ES-I3 (cell line): ENCODE data around the gene EFCAB5.
"Not testable (repeated sequence)": the region's sequence is repeated elsewhere in the genome, so short reads cannot be mapped to it uniquely, and the experiment has no call there.

Experiments used
- H3K36me3 ChIP-seq: 2 replicates; pipeline ENCODE4 v1.6.1; 2013; ENCODE audit warnings: mild to moderate bottlenecking, low read length, control low read depth, moderate library complexity; ENCODE audit not compliant: insufficient read depth
- H3K4me1 ChIP-seq: 2 replicates; pipeline ENCODE4 v1.6.1; 2013; ENCODE audit warnings: mild to moderate bottlenecking, control low read depth, low read length; ENCODE audit not compliant: insufficient read depth
- H3K9ac ChIP-seq: 2 replicates; pipeline ENCODE4 v1.6.1; 2013; ENCODE audit warnings: low read depth, mild to moderate bottlenecking, low read length, moderate library complexity
- H3K9me3 ChIP-seq: 2 replicates; pipeline ENCODE4 v1.6.1; 2013; ENCODE audit warnings: mild to moderate bottlenecking, low read length, moderate library complexity; ENCODE audit not compliant: control insufficient read depth, insufficient read depth

EFCAB5 gene

DNA sequence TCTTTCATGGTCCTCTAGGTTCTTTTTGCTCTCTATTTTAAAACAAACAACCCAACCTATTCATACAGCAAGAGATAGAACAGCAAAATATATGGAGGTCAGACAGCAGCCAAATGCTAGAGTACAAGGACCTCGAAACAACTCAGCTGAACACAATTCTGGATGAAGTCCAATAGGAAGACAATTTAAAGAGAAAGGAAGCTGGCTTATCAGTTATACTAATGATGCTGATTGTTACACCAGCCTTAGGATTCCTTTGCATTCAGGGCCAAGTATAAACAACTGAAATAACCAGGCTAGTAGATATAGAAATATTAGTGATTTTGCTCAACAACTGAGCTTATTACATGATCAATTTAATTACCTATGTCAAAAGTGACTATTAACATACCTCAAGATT is 13.9 kb upstream of the EFCAB5 start:
- no peaks in the 10 kb centered on the region for H3K36me3 ChIP-seq
- peaks cover 3% of the 10 kb centered on the region; the same call in 1 of the 2 replicates for H3K4me1 ChIP-seq
- no peaks in the 10 kb centered on the region for H3K9me3 ChIP-seq
- no peak overlapping the region for H3K9ac ChIP-seq

DNA sequence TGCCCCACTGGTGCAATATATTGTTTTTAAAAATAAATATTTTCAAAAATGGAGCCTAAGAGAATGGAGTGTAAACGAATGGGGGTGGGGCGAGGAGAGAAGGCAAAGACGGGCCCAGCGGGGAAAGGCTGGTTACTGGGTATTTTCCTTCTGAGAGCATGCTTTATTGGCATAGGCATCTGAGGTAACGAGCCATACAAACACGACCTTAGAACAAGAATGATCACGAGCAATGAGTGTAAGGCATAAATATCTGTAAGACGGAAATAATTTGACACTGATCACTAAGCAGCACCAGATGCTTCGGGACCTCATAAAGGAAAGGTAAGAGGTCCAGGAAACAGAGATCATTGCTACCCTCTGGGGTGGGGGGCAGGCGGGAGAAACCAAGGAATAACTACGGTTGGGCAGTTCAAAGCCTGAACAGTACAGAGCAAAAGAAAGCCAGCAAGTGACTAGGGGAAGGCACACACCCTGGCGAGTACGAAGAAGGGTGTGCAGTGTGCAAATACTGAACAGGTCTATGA is 12.4 kb upstream of the EFCAB5 start:
- Histone ChIP-seq H3K9ac (peak overlapping the region; percentile 62), H3K36me3 (no peaks in the 10 kb centered on the region), H3K4me1 (peaks cover 3% of the 10 kb centered on the region; the same call in 1 of the 2 replicates), H3K9me3 (no peaks in the 10 kb centered on the region)

DNA sequence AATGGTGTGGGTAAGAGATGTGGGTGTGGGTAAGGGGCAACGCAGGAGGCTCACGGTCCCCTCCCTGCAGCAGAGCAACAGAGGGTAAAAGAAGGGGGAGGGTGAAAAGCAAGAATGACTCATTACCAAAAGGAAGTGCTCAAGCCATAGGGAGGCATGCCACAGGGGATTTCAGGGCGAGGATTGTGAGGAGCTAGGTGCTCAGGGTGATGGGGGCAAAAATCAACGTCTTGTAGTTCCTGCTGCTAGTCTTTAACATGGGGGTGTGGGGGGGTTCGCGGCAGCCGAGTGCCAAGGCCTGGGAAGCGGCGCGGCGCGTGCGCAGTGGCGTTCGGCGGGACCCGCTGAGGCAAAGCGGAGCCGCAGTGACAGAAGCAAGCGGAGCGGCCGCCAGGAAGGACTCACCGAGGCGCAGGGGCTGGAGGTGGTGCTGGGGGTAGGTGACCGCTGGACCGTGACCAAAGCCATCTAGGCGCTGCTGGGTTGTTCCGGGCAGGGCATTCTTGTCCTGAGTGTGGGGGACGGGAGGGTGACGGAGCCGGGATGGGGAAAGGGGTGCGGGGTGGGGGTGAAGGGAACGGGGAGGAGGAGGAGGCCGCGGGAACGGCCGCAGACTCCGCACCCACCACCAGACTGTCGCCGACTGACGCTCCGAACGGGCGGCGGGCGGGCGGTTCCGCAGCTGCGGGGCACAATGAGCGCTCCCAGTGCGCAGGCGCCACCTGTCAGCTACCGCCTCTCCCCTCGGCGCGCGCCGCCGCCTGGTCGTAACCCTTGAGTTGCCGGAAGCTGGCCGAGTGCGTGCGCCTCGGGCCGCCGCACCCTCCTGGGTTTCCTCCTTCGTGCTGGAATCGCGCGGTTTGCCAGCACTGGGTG is 11.7 kb upstream of the EFCAB5 start, which contains the start of gene SSH2:
SSH2 (minus strand) TSS at position 696 of the 876 bp plus-strand sequence; CDS start at position 468, 228 bp downstream.
- Histone ChIP-seq H3K36me3 (no peaks in the 10 kb centered on the region), H3K4me1 (peaks cover 3% of the 10 kb centered on the region; the same call in 1 of the 2 replicates), H3K9ac (peak within 1 kb of the TSS; percentile 62), H3K9me3 (no peaks in the 10 kb centered on the region)

DNA sequence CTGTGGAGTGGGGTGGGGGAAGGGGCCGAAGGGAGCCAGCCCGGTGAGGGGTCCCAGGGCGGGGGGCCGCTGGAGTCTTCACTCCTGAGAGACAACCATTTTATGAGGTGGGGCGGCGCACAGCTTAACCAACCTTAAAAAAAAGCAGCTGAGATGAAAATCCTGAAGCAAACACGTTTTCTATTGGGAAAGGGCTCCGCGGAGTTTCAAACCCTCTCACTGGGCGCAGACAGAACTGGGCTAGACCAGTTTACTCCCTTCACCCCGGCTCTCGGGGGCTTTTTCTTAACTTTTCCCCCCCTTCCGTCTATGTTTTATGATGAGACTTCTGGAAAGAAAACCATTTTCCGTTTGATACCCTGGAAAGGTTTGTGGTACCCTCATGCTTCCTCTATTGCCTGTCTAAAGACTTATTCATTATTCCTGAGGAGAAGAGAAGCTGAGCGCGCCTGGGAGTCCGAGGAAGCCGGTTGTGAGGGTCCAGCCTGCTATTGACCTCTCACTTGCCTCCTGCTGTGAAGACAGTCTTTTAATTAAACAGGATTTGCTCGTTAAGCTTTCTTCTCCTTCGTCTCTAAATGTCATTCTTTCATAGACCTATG is 10.9 kb upstream of the EFCAB5 start:
- no peaks in the 10 kb centered on the region for H3K36me3 ChIP-seq
- peak overlapping the region; percentile 62; the same call in 1 of the 2 replicates for H3K9ac ChIP-seq
- no peaks in the 10 kb centered on the region for H3K9me3 ChIP-seq
- H3K4me1 ChIP-seq, result peaks cover 3% of the 10 kb centered on the region; the same call in 1 of the 2 replicates

DNA sequence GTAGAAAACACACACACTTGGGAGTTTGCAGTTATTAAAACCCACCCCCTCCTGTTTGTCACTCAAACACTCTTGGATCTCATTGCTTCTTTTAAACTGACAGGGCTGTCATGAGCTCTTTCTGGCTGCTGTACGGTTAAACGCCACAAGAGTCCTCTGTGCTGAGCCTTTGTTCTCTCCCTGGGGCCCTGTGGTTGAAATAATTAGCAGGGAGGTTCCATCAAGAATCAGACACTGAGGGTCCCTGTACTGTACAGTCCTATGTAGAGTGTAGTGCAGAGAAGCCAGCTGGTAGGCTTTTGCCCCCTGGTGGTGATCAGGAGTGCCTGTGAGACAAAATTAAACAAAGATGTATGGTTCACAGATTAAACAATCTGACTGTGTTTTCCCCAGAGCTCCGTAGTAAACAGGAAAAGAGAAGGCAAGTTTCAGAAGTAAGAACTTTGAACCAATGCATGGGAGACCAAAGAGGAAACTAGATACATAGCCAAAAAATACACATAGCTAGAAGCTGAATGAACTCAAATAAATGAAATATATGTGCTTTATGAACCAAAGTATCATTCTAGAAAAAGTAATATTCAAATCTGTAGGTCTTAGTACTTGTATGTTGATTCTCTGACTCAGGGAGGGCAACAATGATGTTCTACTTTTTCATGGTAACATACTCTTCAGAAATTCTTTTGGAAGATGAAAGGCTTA is 10.1 kb upstream of the EFCAB5 start:
- peak overlapping the region; percentile 62; the same call in 1 of the 2 replicates for H3K9ac ChIP-seq

DNA sequence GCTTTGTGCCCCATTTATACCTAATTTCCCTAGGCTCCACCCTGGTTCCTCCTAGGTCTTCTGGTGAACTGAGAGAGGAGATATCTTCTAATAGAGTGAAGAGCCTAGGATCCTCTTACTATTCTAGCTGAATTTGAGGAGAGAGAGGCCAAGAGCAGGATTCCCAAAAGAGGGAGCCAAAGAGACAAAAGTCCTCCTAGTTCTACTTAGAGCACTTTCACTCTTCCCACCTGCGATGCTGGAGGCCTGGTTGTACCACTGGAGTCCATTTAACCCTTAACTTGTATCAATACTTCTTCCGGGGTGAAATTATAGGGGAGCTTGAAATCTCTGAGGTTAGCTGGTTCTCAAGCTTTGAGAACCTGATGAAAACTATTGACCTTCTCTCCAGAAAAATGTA is 8.1 kb upstream of the EFCAB5 start:
- Histone ChIP-seq H3K9me3 (no peaks in the 10 kb centered on the region), H3K9ac (no peak overlapping the region), H3K4me1 (peaks cover 3% of the 10 kb centered on the region; the same call in 1 of the 2 replicates), H3K36me3 (no peaks in the 10 kb centered on the region)

More for the DNA sequence above, 10.1 kb upstream of the EFCAB5 start:
- no peaks in the 10 kb centered on the region for H3K9me3 ChIP-seq
- H3K4me1 ChIP-seq, result peaks cover 3% of the 10 kb centered on the region; the same call in 1 of the 2 replicates
- H3K36me3 ChIP-seq, result no peaks in the 10 kb centered on the region

DNA sequence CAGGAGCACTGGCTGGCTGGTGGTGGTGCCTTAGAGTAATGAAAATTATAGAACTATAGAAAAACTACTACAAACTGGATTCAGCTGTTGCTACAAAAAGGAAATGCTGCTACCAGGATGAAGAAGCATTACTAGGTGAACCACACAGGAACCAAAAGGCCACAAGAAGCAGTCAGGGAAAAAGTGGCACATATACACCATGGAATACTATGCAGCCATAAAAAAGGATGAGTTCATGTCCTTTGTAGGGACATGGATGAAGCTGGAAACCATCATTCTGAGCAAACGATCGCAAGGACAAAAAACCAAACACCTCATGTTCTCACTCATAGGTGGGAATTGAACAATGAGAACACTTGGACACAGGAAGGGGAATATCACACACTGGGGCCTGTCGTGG is 5.5 kb upstream of the EFCAB5 start:
- H3K36me3 ChIP-seq, H3K9me3 ChIP-seq, H3K9ac ChIP-seq, H3K4me1 ChIP-seq: not testable (repeated sequence)

DNA sequence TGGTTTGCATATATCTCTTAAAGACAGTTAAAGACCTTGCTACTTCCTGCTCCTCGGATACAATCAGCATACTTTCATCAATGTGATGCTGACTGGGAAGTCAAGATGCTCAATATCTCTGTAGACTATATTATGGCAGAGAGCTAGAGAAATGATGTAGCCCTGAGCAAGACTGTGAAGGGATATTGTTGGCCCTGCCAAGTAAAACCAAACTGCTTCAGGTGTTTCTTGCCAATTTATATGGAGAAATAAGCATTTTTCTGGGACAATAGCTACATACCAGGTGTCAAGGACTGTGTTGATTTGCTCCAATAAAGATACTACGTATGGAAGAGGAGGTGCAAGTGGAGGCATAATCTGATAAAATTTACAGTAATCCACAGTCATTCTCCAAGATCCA is 4.7 kb upstream of the EFCAB5 start:
- no peaks in the 10 kb centered on the region for H3K36me3 ChIP-seq
- no peaks in the 10 kb centered on the region for H3K4me1 ChIP-seq
- no peak overlapping the region for H3K9ac ChIP-seq
- H3K9me3 ChIP-seq, result no peaks in the 10 kb centered on the region

DNA sequence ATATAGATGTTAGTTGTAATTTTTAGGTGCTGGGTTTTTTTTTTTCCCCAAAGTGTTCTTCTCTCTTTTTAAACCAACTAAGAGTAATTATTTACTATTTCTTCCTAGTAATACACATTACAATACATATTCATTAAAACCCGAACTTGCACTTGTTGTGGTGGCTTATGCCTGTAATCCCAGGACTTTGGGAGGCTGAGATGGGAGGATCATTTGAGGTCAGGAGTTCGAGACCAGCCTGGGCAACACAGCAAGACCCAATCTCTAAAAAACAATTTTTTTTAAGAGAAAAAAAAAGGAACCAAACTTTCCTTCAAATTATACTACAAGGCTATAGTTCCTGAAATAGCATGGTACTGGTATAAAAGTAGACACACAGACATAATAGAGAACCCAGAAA is 3.8 kb downstream of the EFCAB5 start:
- H3K9me3 ChIP-seq, result no peaks in the 10 kb centered on the region
- H3K4me1 ChIP-seq, result no peaks in the 10 kb centered on the region
- H3K36me3 ChIP-seq, result no peaks in the 10 kb centered on the region
- H3K9ac ChIP-seq, result no peak overlapping the region

DNA sequence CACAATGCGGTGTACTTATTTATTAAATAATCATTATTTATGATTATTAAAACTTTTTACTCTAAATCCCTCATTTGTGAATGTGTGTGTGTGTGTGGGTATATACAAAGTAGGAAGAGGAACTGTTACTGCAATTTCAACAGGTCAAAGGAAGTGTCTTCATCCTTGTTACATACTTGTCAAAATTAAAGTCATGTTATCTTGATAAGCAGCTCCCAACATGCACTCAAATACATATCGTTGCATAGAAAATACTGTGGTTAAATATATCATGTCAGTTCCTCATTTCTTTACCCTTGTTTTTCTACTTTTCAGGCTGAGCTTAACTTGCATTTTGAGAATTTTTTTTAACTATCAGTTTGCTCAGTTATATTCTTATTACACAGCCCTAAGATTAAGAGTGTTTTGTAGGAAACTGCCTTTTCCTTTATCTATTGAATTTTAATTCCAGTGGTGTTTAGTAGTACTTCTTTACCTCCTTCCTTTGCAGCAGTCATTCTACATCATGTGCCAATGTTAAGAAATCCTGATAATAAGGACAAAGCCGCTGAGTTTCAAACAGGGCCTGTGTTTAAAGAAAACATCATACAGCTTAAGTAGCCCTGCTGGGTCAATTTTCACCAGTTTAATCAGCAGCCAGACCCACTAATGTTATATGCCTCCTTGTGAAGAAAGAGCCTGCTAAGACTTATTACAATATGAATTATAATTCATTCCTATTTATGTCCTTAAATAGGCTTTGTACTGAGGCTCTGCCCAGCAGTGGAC is 7.2 kb downstream of the EFCAB5 start:
- no peaks in the 10 kb centered on the region; the same call in 1 of the 2 replicates for H3K9me3 ChIP-seq
- no peak overlapping the region for H3K9ac ChIP-seq
- no peaks in the 10 kb centered on the region for H3K36me3 ChIP-seq
- no peaks in the 10 kb centered on the region for H3K4me1 ChIP-seq

DNA sequence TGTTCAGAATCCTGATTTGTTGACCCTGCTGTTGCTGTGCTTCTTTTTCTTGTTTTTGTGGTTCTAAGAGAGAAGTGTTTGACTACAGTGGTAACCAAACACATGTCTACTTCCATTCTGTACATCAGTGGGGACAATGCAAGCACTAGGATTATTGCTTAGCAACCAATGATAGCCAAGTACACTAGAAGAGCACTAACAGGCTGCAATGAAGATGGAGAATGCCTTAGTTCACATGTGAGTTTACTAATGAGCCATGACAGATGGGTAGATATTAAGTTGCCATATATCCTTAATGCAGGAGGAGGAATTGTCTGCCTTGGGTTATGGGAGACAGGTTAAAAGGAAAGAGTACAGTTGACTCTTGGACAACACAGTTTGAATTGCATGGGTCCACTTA is 8.3 kb downstream of the EFCAB5 start:
- Histone ChIP-seq H3K9me3 (peaks cover 6% of the 10 kb centered on the region), H3K9ac (no peak overlapping the region), H3K36me3 (no peaks in the 10 kb centered on the region), H3K4me1 (no peaks in the 10 kb centered on the region)

DNA sequence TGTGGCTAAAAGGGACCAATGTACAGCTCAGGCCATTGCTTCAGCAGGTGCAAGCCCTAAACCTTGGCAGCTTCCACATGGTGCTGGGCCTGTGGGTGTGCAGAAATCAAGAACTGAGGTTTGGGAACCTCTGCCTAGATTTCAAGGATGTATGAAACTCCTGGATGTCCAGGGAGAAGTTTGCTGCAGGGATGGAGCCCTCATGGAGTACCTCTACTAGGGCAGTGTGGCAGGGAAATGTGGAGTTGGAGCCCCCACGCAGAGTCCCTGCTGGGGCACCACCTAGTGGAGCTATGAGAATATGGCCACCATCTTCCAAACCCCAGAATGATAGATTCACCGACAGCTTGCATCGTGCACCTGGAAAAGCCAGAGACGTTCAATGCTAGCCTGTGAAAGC is 13.0 kb downstream of the EFCAB5 start:
- Histone ChIP-seq H3K36me3 (no peaks in the 10 kb centered on the region), H3K9me3 (peaks cover 6% of the 10 kb centered on the region), H3K4me1 (0 out of 2 replicates have a peak, but pooled peaks cover under 1% of the 10 kb centered on the region), H3K9ac (no peak overlapping the region)

DNA sequence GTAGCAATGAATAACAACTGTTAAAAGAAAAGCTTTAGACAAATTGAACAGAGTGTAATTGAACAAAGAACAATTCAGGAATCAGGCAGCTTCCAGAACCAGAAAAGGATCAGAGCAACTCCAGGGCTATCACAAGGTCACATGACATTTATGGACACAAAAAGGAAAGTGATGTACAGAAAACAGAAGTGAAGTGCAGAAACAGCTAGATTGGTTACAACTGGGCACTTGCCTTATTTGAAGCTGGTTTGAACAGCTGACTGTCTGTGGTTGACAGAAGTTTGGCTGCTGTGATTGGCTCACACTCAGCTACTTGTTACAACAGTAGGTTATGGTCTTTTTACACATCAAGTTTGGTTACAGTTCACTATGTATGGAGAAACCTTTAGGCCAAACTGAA is 14.8 kb downstream of the EFCAB5 start:
- peaks cover 6% of the 10 kb centered on the region for H3K9me3 ChIP-seq
- peaks cover 7% of the 10 kb centered on the region; the same call in 1 of the 2 replicates for H3K4me1 ChIP-seq
- no peak overlapping the region for H3K9ac ChIP-seq
- H3K36me3 ChIP-seq, result no peaks in the 10 kb centered on the region

DNA sequence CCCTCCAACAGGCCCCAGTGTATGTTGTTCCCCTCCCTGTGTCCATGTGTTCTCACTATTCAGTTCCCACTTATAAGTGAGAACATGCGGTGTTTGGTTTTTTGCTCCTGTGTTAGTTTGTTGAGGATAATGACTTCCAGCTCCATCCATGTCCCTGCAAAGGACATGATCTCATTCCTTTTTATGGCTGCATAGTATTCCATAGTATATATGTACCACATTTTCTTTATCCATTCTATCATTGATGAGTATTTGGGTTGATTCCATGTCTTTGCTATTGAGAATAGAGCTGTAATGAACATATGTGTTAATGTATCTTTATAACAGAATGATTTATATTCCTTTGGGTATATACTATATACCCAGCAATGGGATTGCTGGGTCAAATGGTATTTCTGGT is 16.1 kb downstream of the EFCAB5 start:
- not testable (repeated sequence) for H3K9ac ChIP-seq, H3K4me1 ChIP-seq, H3K9me3 ChIP-seq, H3K36me3 ChIP-seq
